ENCODE data around the gene AJAP1. TPM values are rescaled to one million over a fixed set of nuclear protein-coding genes. Genes with fewer than 3 reads are reported as not detected.

AJAP1 gene
- total RNA-seq, 2 experiments from 2014 or later = not detected

DNA sequence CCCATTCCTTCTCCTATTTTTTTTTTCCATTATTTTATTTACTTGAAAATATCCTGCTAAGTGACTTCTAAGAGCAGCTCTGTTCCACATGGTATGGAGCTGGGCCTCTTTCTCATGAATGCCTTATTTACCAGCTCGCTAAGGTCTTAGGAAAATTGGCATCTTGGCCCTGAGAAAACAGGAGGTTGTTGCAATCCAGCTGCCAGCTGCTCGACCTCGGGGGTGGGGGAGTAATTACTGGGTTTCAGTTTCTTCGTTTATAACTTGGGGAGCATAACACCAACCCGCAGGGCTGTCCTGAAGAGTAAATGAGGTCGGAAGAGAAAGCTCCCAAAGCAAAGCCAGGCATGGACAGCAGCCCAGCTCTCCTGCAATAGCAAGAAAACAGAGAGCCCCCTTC lies 176.3 kb downstream of the AJAP1 start:
- no peak overlapping the region for H3K4me3 Mint-ChIP-seq
- DNase-seq = no peak
- no peak overlapping the region for H3K27ac Mint-ChIP-seq
- peaks cover 6% of the 10 kb centered on the region for H3K9me3 Mint-ChIP-seq
- H3K27me3 Mint-ChIP-seq = no peaks in the 10 kb centered on the region
- no peaks in the 10 kb centered on the region for H3K36me3 Mint-ChIP-seq
- no peaks in the 10 kb centered on the region for H3K4me1 Mint-ChIP-seq

DNA sequence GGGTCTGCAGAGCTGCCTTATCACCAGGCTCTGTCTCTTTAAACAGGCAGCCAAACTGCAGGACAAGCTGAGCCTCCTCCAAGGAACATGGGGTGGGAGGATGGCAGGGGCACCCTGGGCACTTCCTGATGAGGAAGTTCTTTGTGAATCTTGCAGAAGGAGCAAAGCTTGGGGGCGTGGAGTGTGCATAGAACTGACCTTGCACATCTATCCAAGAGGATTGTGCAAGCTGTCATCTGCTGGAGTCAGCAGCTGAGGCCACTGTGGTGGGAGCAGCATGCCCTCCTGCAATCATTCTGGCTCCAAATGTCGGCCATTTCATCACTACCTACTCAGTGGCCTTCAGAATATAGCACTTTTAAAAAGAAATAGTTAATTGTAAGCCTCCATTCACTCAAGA lies 182.2 kb downstream of the AJAP1 start:
- DNase-seq = no peak
- Mint-ChIP-seq H3K4me3 (no peak overlapping the region), H3K9me3 (peaks cover 11% of the 10 kb centered on the region), H3K4me1 (no peaks in the 10 kb centered on the region), H3K27me3 (peaks cover 3% of the 10 kb centered on the region), H3K27ac (no peak overlapping the region), H3K36me3 (no peaks in the 10 kb centered on the region)

GRCh38 chr1:4837031-4837600 lies 182.7 kb downstream of the AJAP1 start:
- DNase-seq = no peak
- Mint-ChIP-seq H3K4me1 (no peaks in the 10 kb centered on the region), H3K9me3 (peaks cover 11% of the 10 kb centered on the region), H3K4me3 (no peak overlapping the region), H3K27ac (no peak overlapping the region), H3K27me3 (peaks cover 3% of the 10 kb centered on the region), H3K36me3 (no peaks in the 10 kb centered on the region)

DNA sequence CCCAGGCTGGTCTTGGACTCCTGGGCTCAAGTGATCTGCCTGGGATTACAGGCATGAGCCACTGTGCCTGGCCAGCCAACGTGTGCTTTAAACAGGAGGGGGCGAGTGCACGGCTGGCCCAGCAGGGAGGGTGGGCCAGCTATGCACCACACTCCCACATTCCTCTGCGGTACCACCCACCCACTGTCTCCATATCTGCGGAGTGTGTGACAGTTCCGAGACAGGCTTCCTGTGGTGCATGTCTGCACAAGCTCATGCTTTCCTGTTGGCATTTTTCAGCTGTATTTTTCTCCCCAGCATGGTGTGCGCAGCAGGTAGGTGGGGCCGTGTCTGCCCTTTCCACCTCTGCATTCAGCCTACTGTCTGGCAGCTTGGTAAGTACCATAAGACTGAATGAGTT lies 183.3 kb downstream of the AJAP1 start:
- Mint-ChIP-seq H3K27ac (no peak overlapping the region), H3K27me3 (peaks cover 3% of the 10 kb centered on the region), H3K36me3 (no peaks in the 10 kb centered on the region), H3K9me3 (peaks cover 11% of the 10 kb centered on the region), H3K4me3 (no peak overlapping the region), H3K4me1 (no peaks in the 10 kb centered on the region)
- DNase-seq = no peak

GRCh38 chr1:4838231-4838630 lies 183.8 kb downstream of the AJAP1 start:
- Mint-ChIP-seq H3K4me3 (no peak overlapping the region), H3K36me3 (no peaks in the 10 kb centered on the region), H3K4me1 (no peaks in the 10 kb centered on the region), H3K9me3 (peaks cover 10% of the 10 kb centered on the region), H3K27ac (no peak overlapping the region), H3K27me3 (peaks cover 3% of the 10 kb centered on the region)
- DNase-seq = no peak

Measured in activated naive CD8-positive, alpha-beta T cell treated with anti-CD3 and anti-CD28 coated beads for 36 hours (primary cell).